ENCODE results near the gene SLC35F1.

GRCh38 chr6:117924690-117925089 is 17.6 kb downstream of the SLC35F1 start:
- TF ChIP-seq CTCF (IDR thresholded peaks at IDR 0.05; ENCODE audit: low read depth, low read length, missing input control) = no peak
- TF ChIP-seq RXRA (IDR thresholded peaks at IDR 0.05) = no peak

Data from liver (tissue), 3 donors.